Astrocyte of the spinal cord (primary cell): ENCODE measurements around the gene DDX54.

Experiments
- DNase-seq: peaks from one replicate; pipeline ENCODE4 v3.0.0; 2011; ENCODE audit warnings: low read depth, low spot score
- H3K4me3 ChIP-seq: 2 replicates; pipeline ENCODE4 v1.5.1; 2011; ENCODE audit warnings: low read depth, mild to moderate bottlenecking, low read length, moderate library complexity
- in situ Hi-C: cut with HindIII; loops from 2 replicates; pipeline ENCODE4 v1.10.0; 2017; ENCODE audit warnings: low sequenced_read_pairs
- TF ChIP-seq, protein P1 (sequence below): IDR thresholded peaks from 2 replicates; pipeline ENCODE4 v1.5.1; 2012; ENCODE audit warnings: low read depth, mild to moderate bottlenecking, low read length, inconsistent platforms

The DDX54 gene

DNA sequence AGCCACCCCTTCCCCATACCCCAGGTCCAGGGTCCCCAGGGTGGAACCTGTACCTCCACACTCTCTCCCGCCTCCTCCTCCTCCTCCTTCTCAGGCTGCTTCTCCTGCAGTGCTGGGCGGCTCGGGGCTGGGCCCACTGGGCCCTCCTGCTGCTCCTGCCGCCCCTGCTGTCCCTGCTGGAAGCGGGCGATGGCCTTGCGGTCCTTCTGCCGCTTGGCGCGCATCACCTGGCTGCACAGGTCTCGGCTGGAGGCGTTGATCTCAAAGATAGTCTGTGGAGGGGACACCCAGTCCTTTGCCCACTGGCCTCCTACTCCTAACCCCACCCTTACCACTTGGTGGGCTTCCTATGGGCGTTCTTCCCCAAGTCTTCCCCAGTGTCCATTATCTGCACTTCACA lies 21.3 kb downstream of the DDX54 start:
- H3K4me3 ChIP-seq: no peak overlapping the region
- in situ Hi-C loops: no loop called here
- no peak for DNase-seq
- TF ChIP-seq, protein P1, sequence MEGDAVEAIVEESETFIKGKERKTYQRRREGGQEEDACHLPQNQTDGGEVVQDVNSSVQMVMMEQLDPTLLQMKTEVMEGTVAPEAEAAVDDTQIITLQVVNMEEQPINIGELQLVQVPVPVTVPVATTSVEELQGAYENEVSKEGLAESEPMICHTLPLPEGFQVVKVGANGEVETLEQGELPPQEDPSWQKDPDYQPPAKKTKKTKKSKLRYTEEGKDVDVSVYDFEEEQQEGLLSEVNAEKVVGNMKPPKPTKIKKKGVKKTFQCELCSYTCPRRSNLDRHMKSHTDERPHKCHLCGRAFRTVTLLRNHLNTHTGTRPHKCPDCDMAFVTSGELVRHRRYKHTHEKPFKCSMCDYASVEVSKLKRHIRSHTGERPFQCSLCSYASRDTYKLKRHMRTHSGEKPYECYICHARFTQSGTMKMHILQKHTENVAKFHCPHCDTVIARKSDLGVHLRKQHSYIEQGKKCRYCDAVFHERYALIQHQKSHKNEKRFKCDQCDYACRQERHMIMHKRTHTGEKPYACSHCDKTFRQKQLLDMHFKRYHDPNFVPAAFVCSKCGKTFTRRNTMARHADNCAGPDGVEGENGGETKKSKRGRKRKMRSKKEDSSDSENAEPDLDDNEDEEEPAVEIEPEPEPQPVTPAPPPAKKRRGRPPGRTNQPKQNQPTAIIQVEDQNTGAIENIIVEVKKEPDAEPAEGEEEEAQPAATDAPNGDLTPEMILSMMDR: no peak

DNA sequence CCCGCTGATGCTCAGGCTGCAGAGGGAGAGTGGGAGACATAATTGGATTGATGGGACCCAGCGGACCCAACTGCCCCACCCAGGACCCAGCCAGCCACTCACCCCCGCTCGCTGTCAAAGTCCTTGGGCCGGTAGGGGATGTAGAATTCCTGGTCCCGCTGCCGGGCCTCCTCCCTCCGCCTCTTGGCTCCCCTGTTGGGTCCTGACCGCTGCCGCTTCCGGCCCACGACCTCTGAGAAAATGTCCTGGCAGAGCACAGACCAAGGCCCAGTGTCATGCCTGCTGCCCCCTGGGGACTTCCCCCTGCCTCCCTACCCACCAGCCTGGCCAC lies 22.3 kb downstream of the DDX54 start:
- H3K4me3 ChIP-seq: no peak overlapping the region
- in situ Hi-C loops: no loop called here
- DNase-seq: no peak
- TF ChIP-seq, protein P1: no peak

GRCh38 chr12:113162102-113163029 lies 22.9 kb downstream of the DDX54 start:
- H3K4me3 ChIP-seq: no peak overlapping the region
- TF ChIP-seq, protein P1: no peak
- DNase-seq: peak; percentile 52
- in situ Hi-C loops: no loop called here

DNA sequence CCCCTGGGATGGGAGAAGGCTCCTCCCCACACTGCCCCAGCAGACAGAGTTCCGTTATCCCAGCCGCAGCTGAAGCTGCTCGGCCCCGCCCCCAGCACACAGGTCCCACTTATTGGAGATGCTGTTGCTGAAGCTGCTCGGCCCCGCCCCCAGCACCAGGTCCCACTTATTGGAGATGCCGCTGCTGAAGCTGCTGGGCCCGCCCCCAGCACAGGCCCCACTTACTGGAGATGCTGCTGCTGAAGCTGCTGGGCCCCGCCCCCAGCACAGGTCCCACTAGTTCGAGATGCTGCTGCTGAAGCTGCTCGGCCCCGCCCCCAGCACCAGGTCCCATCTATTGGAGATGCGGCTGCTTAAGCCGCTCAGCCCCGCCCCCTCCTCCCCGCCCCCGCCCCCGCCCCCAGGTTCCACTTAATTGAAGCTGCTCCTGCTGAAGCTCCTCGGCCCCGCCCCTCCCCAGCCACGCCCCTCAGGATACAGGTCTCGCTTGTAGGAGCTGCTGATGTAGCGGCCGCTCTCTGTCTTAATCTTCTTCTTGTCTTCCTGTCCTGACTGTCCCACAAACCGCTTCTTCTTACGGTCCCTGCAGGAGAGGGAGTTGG lies 23.8 kb downstream of the DDX54 start:
- in situ Hi-C loops: no loop called here
- TF ChIP-seq, protein P1: no peak
- DNase-seq: peak; percentile 10
- no peak overlapping the region for H3K4me3 ChIP-seq

- no peak for DNase-seq
- H3K4me3 ChIP-seq: no peak overlapping the region
- in situ Hi-C loops: no loop called here
- TF ChIP-seq, protein P1: no peak
These were observed 25.3 kb downstream of the DDX54 start for GRCh38 chr12:113159937-113160336.

DNA sequence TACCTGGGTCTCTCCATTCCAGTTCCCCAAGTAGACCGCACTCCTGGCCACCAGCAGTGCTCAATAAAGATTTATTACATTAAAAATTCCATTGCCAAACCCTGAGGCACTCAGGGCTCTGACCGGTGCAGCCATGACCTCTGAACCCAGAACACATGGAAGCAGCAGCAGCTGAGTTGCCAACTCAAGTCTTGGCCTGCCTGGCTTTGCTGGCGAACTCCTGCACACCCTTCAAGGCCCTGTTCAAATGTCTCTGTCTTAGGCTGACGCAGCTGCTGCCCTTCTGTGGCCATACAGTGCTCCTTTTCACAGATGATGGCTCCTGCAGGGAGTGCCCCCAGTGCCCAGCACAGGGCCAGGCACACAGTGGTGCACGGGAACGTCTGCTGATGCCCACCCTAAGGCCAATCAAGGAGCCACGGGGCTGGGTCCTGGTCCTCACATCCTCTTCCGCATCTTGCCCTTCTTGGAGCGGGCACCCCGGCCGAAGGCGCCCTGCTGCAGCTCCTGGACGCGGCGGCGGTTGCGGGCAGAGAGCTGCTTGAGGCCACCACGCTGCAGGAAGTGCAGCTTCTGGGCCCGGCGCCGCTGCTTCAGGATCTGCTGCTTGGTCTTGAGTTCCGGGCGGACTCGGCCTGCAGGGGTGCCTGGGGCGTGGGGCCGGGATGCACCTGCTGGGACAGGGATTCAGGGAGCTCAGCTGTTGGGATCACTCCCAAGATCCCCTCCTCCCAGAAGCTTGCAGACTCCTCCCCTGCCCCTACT lies 26.7 kb downstream of the DDX54 start:
- H3K4me3 ChIP-seq: no peak overlapping the region
- TF ChIP-seq, protein P1: no peak
- DNase-seq: no peak
- in situ Hi-C loops: no loop called here
